WERI-Rb-1 (cell line): ENCODE data around the gene CYP46A1.

Experiments
- DNase-seq: peaks from one replicate; pipeline ENCODE4 v3.0.0-alpha.2; 2020
- H3K27ac ChIP-seq: fragments of 250-450 bp; sonication (Bioruptor Pico); 2 replicates; pipeline ENCODE4 v1.5.1; 2020; ENCODE audit warnings: mild to moderate bottlenecking, moderate library complexity
- H3K27me3 ChIP-seq: fragments of 250-450 bp; sonication (Bioruptor Pico); 2 replicates; pipeline ENCODE4 v1.5.1; 2021; ENCODE audit warnings: mild to moderate bottlenecking, low read depth, moderate library complexity; ENCODE audit not compliant: insufficient read depth, severe bottlenecking
- H3K36me3 ChIP-seq: fragments of 250-450 bp; sonication (Bioruptor Pico); 2 replicates; pipeline ENCODE4 v1.5.1; 2020; ENCODE audit warnings: mild to moderate bottlenecking, moderate library complexity
- H3K4me3 ChIP-seq: 2 replicates; pipeline ENCODE4 v1.5.1; 2011; ENCODE audit warnings: low read depth, mild to moderate bottlenecking, control low read depth, low read length
- H3K9me3 ChIP-seq: fragments of 250-450 bp; sonication (Bioruptor Pico); 2 replicates; pipeline ENCODE4 v1.5.1; 2021; ENCODE audit warnings: mild to moderate bottlenecking, moderate library complexity; ENCODE audit not compliant: severe bottlenecking
- CTCF ChIP-seq: IDR thresholded peaks from 2 replicates; pipeline ENCODE4 v1.5.1; 2011; ENCODE audit warnings: low read depth, mild to moderate bottlenecking, control low read depth, inconsistent platforms, low read length

The CYP46A1 gene

DNA sequence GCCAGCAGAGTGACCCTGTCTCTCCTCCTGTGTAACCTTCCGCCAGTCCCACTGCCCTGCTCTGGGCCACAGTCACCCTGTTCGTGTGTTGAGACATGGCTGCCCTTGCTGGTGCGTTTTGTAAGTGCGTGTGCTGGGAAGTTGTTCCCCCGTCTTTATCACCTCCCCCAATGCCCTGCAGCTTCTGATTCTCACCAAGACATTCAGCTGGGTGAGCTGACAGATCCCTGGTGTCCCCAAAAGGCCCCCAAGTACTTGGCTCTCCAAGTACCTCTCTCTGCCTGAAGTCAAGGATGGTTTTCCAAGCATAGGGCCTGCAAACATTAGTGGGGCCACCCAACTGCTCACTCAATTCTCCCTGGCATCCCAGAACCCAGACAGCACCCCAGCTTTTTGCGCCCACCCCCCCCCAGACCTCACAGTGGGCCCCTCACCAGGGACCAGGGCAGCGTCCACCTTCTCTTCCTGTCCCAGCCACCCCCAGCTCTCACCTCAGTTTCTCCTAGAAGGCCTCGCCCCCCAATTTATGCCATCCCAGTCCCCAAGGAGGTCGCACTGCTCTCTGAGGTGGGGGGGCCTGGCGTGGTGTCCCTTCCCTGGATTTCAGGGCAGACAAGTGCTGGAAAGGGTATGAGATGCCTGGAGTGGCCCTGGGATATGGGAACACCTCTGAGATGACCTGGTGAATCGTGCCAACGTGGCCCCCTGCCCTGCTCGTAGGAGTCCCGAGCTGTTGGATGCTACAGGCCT, 57.3 kb downstream of the CYP46A1 start:
- H3K4me3 ChIP-seq = no peak overlapping the region
- no peaks in the 10 kb centered on the region for H3K9me3 ChIP-seq
- no peak overlapping the region for H3K27ac ChIP-seq
- no peaks in the 10 kb centered on the region for H3K27me3 ChIP-seq
- DNase-seq = no peak
- H3K36me3 ChIP-seq = no peaks in the 10 kb centered on the region
- no peak for TF ChIP-seq CTCF

DNA sequence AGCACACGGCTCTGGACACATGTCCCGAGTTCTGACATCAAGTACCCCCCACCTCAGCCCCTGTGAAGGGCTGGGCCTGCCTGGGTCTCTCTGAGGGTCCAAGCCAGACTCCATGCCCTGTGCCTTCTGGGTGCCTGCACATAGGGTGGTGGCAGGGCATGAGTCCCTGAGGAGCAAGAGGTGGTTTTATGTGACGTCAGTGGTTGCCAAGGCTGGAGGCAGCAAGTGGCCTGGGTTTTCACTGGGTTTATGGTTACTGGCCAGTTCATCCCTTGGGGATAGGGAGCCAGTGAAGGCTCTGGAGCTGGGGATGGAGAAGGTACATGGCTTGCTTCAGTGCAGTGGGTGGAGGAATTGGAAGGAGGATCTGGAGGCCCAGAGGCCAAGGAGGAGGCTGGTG, 58.0 kb downstream of the CYP46A1 start:
- no peaks in the 10 kb centered on the region for H3K27me3 ChIP-seq
- no peaks in the 10 kb centered on the region for H3K36me3 ChIP-seq
- TF ChIP-seq CTCF = no peak
- no peak for DNase-seq
- H3K9me3 ChIP-seq = no peaks in the 10 kb centered on the region
- H3K27ac ChIP-seq = no peak overlapping the region
- no peak overlapping the region for H3K4me3 ChIP-seq

DNA sequence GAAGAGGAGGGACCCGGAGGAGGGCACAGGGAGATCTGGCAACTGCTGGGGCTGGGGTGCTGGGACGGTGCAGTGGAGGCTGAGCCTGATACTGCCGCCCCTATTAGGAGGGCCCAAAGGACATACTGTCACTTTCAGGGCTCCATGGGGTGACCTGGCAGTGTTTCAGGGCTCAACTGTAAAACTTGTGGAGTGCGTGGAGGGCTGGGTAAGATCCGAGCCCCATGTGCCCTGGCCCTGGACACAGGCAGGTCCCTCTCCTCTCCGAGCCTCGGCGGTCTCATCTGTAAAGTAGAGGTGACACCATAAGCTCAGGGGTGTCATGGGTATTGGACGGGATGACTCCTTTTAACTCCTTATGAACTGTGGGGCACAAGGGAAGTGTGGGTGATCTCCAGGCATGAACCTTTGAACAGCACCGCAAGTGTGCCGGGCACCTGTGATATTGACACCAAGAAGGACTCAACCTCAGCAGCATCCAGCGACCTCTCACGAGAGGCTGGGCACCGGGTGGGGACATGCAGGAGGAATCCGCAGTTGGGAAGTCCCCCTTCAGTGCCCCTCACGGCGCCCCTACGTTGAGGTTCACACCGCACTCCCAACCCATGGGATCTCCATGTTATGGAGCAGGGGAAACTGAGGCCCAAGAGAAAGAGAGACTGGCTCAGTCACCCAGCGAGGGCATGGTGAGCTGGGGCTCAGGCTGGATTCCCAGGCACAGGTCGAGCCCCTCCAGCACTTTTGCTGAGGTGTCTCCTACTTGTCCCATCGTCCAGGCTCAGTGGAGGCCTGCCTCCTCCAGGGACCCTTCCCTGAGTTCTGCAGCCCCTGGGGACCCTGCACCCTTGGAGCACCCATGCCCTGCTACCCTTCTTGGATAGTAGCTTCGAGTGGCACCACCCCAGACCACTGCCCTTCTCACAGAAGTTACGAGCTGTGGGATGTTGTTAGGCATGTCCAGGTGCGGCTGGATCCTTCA, 58.7 kb downstream of the CYP46A1 start:
- no peaks in the 10 kb centered on the region for H3K9me3 ChIP-seq
- no peak for TF ChIP-seq CTCF
- no peak overlapping the region for H3K27ac ChIP-seq
- H3K4me3 ChIP-seq = no peak overlapping the region
- H3K36me3 ChIP-seq = no peaks in the 10 kb centered on the region
- DNase-seq = no peak
- no peaks in the 10 kb centered on the region for H3K27me3 ChIP-seq

DNA sequence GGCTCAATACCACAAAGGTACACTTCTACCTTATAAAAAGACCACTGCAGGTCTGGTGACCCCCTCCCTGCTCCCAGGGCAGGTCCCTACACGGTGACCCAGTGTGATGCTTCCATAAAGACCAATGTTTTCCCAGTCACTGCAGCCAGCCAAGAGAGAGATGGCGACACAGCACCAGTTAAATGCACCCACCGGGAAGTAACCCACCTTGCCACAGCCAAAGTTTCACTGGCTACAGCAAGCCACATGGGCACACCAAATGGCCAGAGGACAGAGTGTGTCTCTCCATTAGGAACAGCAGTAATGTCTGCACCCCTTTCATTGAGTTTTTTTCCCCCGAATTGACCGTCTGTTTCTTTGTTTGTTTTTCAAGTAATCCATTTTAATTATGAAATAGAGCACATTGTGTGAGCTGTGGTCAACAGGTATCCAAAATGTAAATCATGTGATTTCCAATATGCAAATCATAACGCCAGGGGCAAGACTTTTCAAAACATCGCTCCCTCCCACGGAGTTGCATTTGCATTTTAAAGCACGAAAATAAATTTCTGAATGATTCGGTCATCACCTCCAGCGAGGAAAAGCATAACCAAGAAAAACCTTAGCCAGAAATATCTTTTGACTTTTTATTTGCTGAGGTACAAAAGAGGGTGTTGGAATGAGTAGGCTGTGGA, 60.2 kb downstream of the CYP46A1 start:
- no peaks in the 10 kb centered on the region for H3K27me3 ChIP-seq
- no peak overlapping the region for H3K4me3 ChIP-seq
- DNase-seq = no peak
- H3K36me3 ChIP-seq = no peaks in the 10 kb centered on the region
- H3K27ac ChIP-seq = no peak overlapping the region
- no peaks in the 10 kb centered on the region for H3K9me3 ChIP-seq
- TF ChIP-seq CTCF = peak; percentile 34; the same call in 1 of the 2 replicates

DNA sequence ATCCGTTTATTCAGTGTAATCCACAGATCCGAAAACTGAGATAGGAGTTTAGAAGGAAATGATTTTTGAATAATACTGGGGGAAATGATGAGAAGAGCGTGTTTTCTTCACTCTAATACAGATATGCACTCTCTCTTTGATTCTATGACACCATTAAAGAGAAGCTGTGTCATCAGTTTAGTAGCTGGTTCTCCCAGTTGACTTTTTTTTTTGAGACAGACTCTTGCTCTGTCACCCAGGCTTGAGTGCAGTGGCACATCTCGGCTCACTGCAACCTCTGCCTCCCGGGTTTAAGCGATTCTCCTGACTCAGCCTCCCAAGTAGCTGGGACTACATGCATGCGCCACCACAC, 60.8 kb downstream of the CYP46A1 start:
- no peak overlapping the region for H3K27ac ChIP-seq
- TF ChIP-seq CTCF = no peak
- no peaks in the 10 kb centered on the region for H3K27me3 ChIP-seq
- no peaks in the 10 kb centered on the region for H3K36me3 ChIP-seq
- no peak overlapping the region for H3K4me3 ChIP-seq
- no peaks in the 10 kb centered on the region for H3K9me3 ChIP-seq
- DNase-seq = no peak
